OCI-LY7 (cell line): Measurements from ENCODE around the gene MRPL57.

Experiments used
- CTCF ChIP-seq: fragments of 200-600 bp; sonication (generic); conservative IDR thresholded peaks from 2 replicates; pipeline ENCODE4 v1.5.1; 2014; ENCODE audit warnings: mild to moderate bottlenecking, antibody characterized with exemption, low read length, moderate library complexity, mixed read lengths
- EZH2phosphoT487 ChIP-seq: fragments of 200-600 bp; sonication (generic); IDR thresholded peaks from 2 replicates; pipeline ENCODE4 v1.6.1; 2018; ENCODE audit warnings: low read depth, borderline replicate concordance, mild to moderate bottlenecking, mixed run types, antibody characterized with exemption, low read length, moderate library complexity, mixed read lengths

DNA sequence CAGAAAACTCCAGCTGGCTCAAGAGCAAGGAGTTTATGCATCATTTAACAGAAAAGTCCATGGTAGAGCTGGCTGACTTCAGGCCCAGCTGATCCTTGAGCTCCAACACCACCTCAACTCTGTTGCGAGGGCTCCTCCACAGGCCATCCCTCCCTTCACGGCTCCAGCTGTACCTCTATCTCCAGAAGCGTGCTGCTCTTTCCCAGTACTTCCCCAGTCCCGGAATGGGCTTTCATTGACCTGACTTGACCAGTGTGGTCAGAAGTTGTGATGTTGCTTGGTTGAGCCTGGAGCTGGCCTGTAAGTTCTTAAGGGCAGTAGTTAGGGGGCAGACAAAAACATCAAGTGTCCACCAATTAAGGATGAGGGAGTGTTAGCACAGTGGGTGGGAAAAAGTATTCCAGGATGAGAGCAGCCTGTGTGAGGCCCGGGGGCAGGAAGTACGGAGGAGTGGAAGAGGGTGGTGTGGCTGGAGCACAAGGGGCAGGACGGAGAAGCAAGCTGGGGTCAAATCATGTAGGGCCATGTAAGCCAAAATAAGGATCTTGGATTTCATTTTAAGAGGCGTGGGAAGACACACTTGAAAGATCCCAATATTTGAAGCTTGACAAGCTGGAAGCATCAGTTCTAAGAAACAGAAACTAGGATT, 24.1 kb upstream of the MRPL57 start:
- no peak for TF ChIP-seq CTCF
- TF ChIP-seq EZH2phosphoT487: no peak
